H9 (cell line): Measurements from ENCODE around the gene CHORDC1. TPM values are rescaled to one million over a fixed set of nuclear protein-coding genes. Genes with fewer than 3 reads are reported as not detected.

Source experiments
- DNase-seq: peaks from one replicate; pipeline ENCODE4 v3.0.0-alpha.2; 2017
- H2AFZ ChIP-seq: one replicate; pipeline ENCODE4 v1.6.1; 2013; ENCODE audit warnings: mild to moderate bottlenecking, low read length, control low read depth, moderate library complexity
- H2AK5ac ChIP-seq: 2 replicates; pipeline ENCODE4 v1.6.1; 2013; ENCODE audit warnings: low read length, control low read depth, mixed read lengths; ENCODE audit not compliant: insufficient read length
- H2BK120ac ChIP-seq: one replicate; pipeline ENCODE4 v1.6.1; 2013; ENCODE audit warnings: low read depth, mild to moderate bottlenecking, low read length, control low read depth, inconsistent platforms; ENCODE audit not compliant: poor library complexity, severe bottlenecking
- H2BK12ac ChIP-seq: 2 replicates; pipeline ENCODE4 v1.6.1; 2013; ENCODE audit warnings: low read length, control low read depth, mixed read lengths, low read depth; ENCODE audit not compliant: insufficient read length
- H2BK15ac ChIP-seq: 2 replicates; pipeline ENCODE4 v1.6.1; 2013; ENCODE audit warnings: low read depth, low read length, control low read depth
- H2BK20ac ChIP-seq: one replicate; pipeline ENCODE4 v1.6.1; 2013; ENCODE audit warnings: low read depth, mild to moderate bottlenecking, low read length, control low read depth, inconsistent platforms; ENCODE audit not compliant: poor library complexity, severe bottlenecking
- H2BK5ac ChIP-seq: 2 replicates; pipeline ENCODE4 v1.6.1; 2013; ENCODE audit warnings: low read length, control low read depth, mixed read lengths; ENCODE audit not compliant: insufficient read length
- H3K14ac ChIP-seq: 2 replicates; pipeline ENCODE4 v1.6.1; 2013; ENCODE audit warnings: low read length, control low read depth; ENCODE audit not compliant: insufficient read depth
- H3K18ac ChIP-seq: 2 replicates; pipeline ENCODE4 v1.6.1; 2013; ENCODE audit warnings: low read depth, mild to moderate bottlenecking, mixed read lengths, low read length, control low read depth; ENCODE audit not compliant: insufficient read length
- H3K23ac ChIP-seq: 2 replicates; pipeline ENCODE4 v1.6.1; 2013; ENCODE audit warnings: low read length, control low read depth, mixed read lengths, low read depth; ENCODE audit not compliant: insufficient read length
- H3K23me2 ChIP-seq: 2 replicates; pipeline ENCODE4 v1.6.1; 2013; ENCODE audit warnings: low read depth, mild to moderate bottlenecking, mixed read lengths, low read length, control low read depth; ENCODE audit not compliant: insufficient read length, poor library complexity, severe bottlenecking
- H3K27ac ChIP-seq: 2 replicates; pipeline ENCODE4 v1.5.1; 2013; ENCODE audit warnings: low read length, control low read depth, mixed read lengths, low read depth; ENCODE audit not compliant: insufficient read length
- H3K27me3 ChIP-seq: 2 replicates; pipeline ENCODE4 v1.6.1; 2013; ENCODE audit warnings: low read length, control low read depth, inconsistent platforms; ENCODE audit not compliant: insufficient read depth
- H3K4ac ChIP-seq: 2 replicates; pipeline ENCODE4 v1.6.1; 2013; ENCODE audit warnings: low read depth, mild to moderate bottlenecking, control low read depth, inconsistent platforms, low read length, moderate library complexity
- H3K4me1 ChIP-seq: 2 replicates; pipeline ENCODE4 v1.6.1; 2013; ENCODE audit warnings: low read length, control low read depth, inconsistent platforms; ENCODE audit not compliant: insufficient read depth
- H3K4me2 ChIP-seq: 2 replicates; pipeline ENCODE4 v1.6.1; 2013; ENCODE audit warnings: low read length, control low read depth, mixed read lengths; ENCODE audit not compliant: insufficient read length, insufficient read depth
- H3K56ac ChIP-seq: 2 replicates; pipeline ENCODE4 v1.6.1; 2013; ENCODE audit warnings: low read depth, mild to moderate bottlenecking, mixed read lengths, low read length, control low read depth; ENCODE audit not compliant: insufficient read length
- H3K79me1 ChIP-seq: 2 replicates; pipeline ENCODE4 v1.6.1; 2013; ENCODE audit warnings: low read depth, mild to moderate bottlenecking, moderate library complexity, low read length, control low read depth, inconsistent platforms; ENCODE audit not compliant: insufficient read depth, poor library complexity, severe bottlenecking
- H3K79me2 ChIP-seq: 2 replicates; pipeline ENCODE4 v1.6.1; 2013; ENCODE audit warnings: low read length, control low read depth, inconsistent platforms; ENCODE audit not compliant: insufficient read depth
- H3K9ac ChIP-seq: 2 replicates; pipeline ENCODE4 v1.6.1; 2013; ENCODE audit warnings: low read length, control low read depth, mixed read lengths; ENCODE audit not compliant: insufficient read length; ENCODE audit errors: extremely low read depth
- H3K9me3 ChIP-seq: one replicate; pipeline ENCODE4 v1.6.1; 2013; ENCODE audit warnings: low read depth, low read length, inconsistent platforms; ENCODE audit not compliant: control insufficient read depth
- H3T11ph ChIP-seq: one replicate; pipeline ENCODE4 v1.6.1; 2013; ENCODE audit warnings: mild to moderate bottlenecking, low read length, control low read depth, inconsistent platforms
- H4K20me1 ChIP-seq: one replicate; pipeline ENCODE4 v1.6.1; 2013; ENCODE audit not compliant: control insufficient read depth, insufficient read length, insufficient read depth
- H4K5ac ChIP-seq: 2 replicates; pipeline ENCODE4 v1.6.1; 2013; ENCODE audit warnings: low read depth, mild to moderate bottlenecking, mixed read lengths, low read length, control low read depth; ENCODE audit not compliant: insufficient read length
- H4K8ac ChIP-seq: replicated peaks from 2 replicates; pipeline ENCODE4 v1.6.1; 2013; ENCODE audit warnings: low read length, control low read depth, mixed read lengths, low read depth; ENCODE audit not compliant: insufficient read length
- H4K91ac ChIP-seq: 2 replicates; pipeline ENCODE4 v1.6.1; 2013; ENCODE audit warnings: low read depth, mild to moderate bottlenecking, moderate library complexity, mixed read lengths, low read length, control low read depth; ENCODE audit not compliant: insufficient read length
- H3K27ac Mint-ChIP-seq, 3 experiments: 2 replicates in 2 of 3; 3 replicates in 1 of 3; pipeline ENCODE4 v1.8.0; 2020 to 2021; ENCODE audit warnings: mixed read lengths in 3 of 3, mild to moderate bottlenecking in 1 of 3, moderate library complexity in 1 of 3
- H3K27me3 Mint-ChIP-seq: 2 replicates; pipeline ENCODE4 v1.8.0; 2021; ENCODE audit warnings: low read depth, mild to moderate bottlenecking, moderate library complexity, mixed read lengths
- H3K36me3 Mint-ChIP-seq, 3 experiments: 2 replicates in 2 of 3; 3 replicates in 1 of 3; pipeline ENCODE4 v1.8.0; 2020 to 2021; ENCODE audit warnings: low read depth in 3 of 3, mixed read lengths in 3 of 3; ENCODE audit not compliant: insufficient read depth in 1 of 3
- H3K4me1 Mint-ChIP-seq, 2 experiments: 2 replicates each; pipeline ENCODE4 v1.8.0; 2020; ENCODE audit warnings: mixed read lengths in 2 of 2
- H3K4me3 Mint-ChIP-seq, 2 experiments: 2 replicates in 1 of 2; 3 replicates in 1 of 2; pipeline ENCODE4 v1.8.0; 2020 to 2021; ENCODE audit warnings: mild to moderate bottlenecking in 2 of 2, mixed read lengths in 2 of 2, moderate library complexity in 1 of 2
- H3K9me3 Mint-ChIP-seq, 2 experiments: 2 replicates in 1 of 2; 3 replicates in 1 of 2; pipeline ENCODE4 v1.8.0; 2020; ENCODE audit warnings: mild to moderate bottlenecking in 2 of 2, mixed read lengths in 2 of 2, moderate library complexity in 1 of 2
- WGBS: extraction: QIAGEN DNeasy Blood & Tissue Kit; methylation state at CpG from one replicate; pipeline ENCODE4 v1.1.7; 2013; ENCODE audit warnings: missing lambda C conversion rate, low lambda C conversion rate, mixed read lengths; ENCODE audit not compliant: insufficient read length; ENCODE audit errors: extremely low coverage; 5-methylcytosine and 5-hydroxymethylcytosine counted together
- total RNA-seq: library from RNA; stranded (reverse); gene quantifications from 2 replicates; pipeline ENCODE4 v1.2.1, GENCODE V29; 2021
- TF ChIP-seq, protein P1 (sequence below): fragments of 200-600 bp; sonication (generic); conservative IDR thresholded peaks from 3 replicates; pipeline ENCODE4 v1.8.0; 2021; ENCODE audit warnings: antibody characterized with exemption, mild to moderate bottlenecking

Gene CHORDC1
- total RNA-seq, 1 experiment from 2014 or later: 77.7 TPM

DNA sequence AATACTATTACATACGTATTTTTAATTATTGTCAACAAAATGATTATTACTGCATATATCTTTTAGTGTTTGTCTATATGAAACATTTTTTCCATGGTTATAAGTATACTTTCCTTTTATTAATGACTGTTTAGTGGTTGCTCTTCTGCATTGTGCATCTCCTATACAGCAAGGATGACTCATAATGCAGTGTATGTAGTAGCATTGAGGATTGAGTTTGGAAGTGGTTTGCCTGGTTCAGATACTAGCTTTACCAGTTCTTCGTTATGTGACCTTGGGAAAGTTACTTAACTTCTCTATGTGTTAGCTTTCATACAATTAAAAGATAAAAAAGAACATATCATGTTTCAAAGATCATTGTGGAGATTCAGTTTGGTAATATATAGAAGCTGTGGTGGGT, 44.1 kb downstream of the CHORDC1 start:
- no peak overlapping the region for H3K27ac Mint-ChIP-seq
- TF ChIP-seq, protein P1, sequence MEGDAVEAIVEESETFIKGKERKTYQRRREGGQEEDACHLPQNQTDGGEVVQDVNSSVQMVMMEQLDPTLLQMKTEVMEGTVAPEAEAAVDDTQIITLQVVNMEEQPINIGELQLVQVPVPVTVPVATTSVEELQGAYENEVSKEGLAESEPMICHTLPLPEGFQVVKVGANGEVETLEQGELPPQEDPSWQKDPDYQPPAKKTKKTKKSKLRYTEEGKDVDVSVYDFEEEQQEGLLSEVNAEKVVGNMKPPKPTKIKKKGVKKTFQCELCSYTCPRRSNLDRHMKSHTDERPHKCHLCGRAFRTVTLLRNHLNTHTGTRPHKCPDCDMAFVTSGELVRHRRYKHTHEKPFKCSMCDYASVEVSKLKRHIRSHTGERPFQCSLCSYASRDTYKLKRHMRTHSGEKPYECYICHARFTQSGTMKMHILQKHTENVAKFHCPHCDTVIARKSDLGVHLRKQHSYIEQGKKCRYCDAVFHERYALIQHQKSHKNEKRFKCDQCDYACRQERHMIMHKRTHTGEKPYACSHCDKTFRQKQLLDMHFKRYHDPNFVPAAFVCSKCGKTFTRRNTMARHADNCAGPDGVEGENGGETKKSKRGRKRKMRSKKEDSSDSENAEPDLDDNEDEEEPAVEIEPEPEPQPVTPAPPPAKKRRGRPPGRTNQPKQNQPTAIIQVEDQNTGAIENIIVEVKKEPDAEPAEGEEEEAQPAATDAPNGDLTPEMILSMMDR: no peak
- no peaks in the 10 kb centered on the region for H4K20me1 ChIP-seq
- no peak overlapping the region for H2BK15ac ChIP-seq
- H3K27me3 Mint-ChIP-seq: no peaks in the 10 kb centered on the region
- H3K4me1 Mint-ChIP-seq: no peaks in the 10 kb centered on the region
- no peak overlapping the region for H2BK120ac ChIP-seq
- peaks cover 0 to 2% (median 0%) of the 10 kb centered on the region in 3 experiments; a peak in 1 of 7 replicates for H3K36me3 Mint-ChIP-seq
- H3K23ac ChIP-seq: no peak overlapping the region
- H4K8ac ChIP-seq: no peak overlapping the region
- H3K27me3 ChIP-seq: no peaks in the 10 kb centered on the region
- no peak overlapping the region for H2BK20ac ChIP-seq
- no peak overlapping the region for H3K14ac ChIP-seq
- no peaks in the 10 kb centered on the region for H3K79me1 ChIP-seq
- H2BK5ac ChIP-seq: no peak overlapping the region
- no peak overlapping the region for H3T11ph ChIP-seq
- no peak overlapping the region for H3K9ac ChIP-seq
- no peaks in the 10 kb centered on the region for H3K79me2 ChIP-seq
- H2AFZ ChIP-seq: no peak overlapping the region
- no peaks in the 10 kb centered on the region for H3K4me1 ChIP-seq
- no peak overlapping the region for H2AK5ac ChIP-seq
- no peak overlapping the region for H4K91ac ChIP-seq
- H3K4ac ChIP-seq: no peak overlapping the region
- no CpG with 5 or more reads among the region's 2 CpGs for WGBS
- no peak overlapping the region for H4K5ac ChIP-seq
- H3K9me3 ChIP-seq: no peaks in the 10 kb centered on the region
- no peak overlapping the region for H3K27ac ChIP-seq
- DNase-seq: no peak
- no peak overlapping the region for H3K18ac ChIP-seq
- H3K9me3 Mint-ChIP-seq: no peaks in the 10 kb centered on the region
- H2BK12ac ChIP-seq: no peak overlapping the region
- no peak overlapping the region for H3K4me3 Mint-ChIP-seq
- H3K4me2 ChIP-seq: no peak overlapping the region
- no peaks in the 10 kb centered on the region for H3K23me2 ChIP-seq
- H3K56ac ChIP-seq: no peak overlapping the region
